OCI-LY1 (cell line): Measurements from ENCODE around the gene FBXL22.

Experiments used
- CTCF ChIP-seq: fragments of 200-600 bp; sonication (generic), shearing (Covaris generic); IDR thresholded peaks from 2 replicates; pipeline ENCODE4 v1.5.1; 2017; ENCODE audit warnings: mild to moderate bottlenecking, antibody characterized with exemption, low read length, moderate library complexity, mixed read lengths
- EZH2 ChIP-seq: fragments of 200-600 bp; sonication (generic), shearing (Covaris generic); IDR thresholded peaks from 2 replicates; pipeline ENCODE4 v1.8.0; 2017; ENCODE audit warnings: borderline replicate concordance, mixed run types, mild to moderate bottlenecking, antibody characterized with exemption, low read length, moderate library complexity, mixed read lengths

GRCh38 chr15:63596676-63597037 is 530 bp upstream of the FBXL22 start:
- TF ChIP-seq CTCF (no peak), EZH2 (no peak)
